Hepatocyte (in vitro differentiated cells): Measurements from ENCODE around the gene RASSF1. TPM values are rescaled to one million over a fixed set of nuclear protein-coding genes. Genes with fewer than 3 reads are reported as not detected.
A peak's percentile ranks its signal among the peaks of the same experiment; 100 is the strongest.

ENCODE experiments used
- DNase-seq: peaks from one replicate; pipeline ENCODE4 v3.0.0-alpha.2; 2016; ENCODE audit warnings: low spot score
- H2AFZ ChIP-seq: fragments of 200-600 bp; sonication (generic); 2 replicates; pipeline ENCODE4 v1.6.0; 2016; ENCODE audit warnings: antibody characterized with exemption, mild to moderate bottlenecking
- H3K27ac ChIP-seq: fragments of 200-600 bp; sonication (generic); 2 replicates; pipeline ENCODE4 v1.5.1; 2016; ENCODE audit warnings: mild to moderate bottlenecking
- H3K27me3 ChIP-seq: fragments of 200-600 bp; sonication (generic); 2 replicates; pipeline ENCODE4 v1.6.1; 2016
- H3K36me3 ChIP-seq: fragments of 200-600 bp; sonication (generic); replicated peaks from 2 replicates; pipeline ENCODE4 v1.5.1; 2016; ENCODE audit warnings: low read depth; ENCODE audit not compliant: insufficient read depth
- H3K4me1 ChIP-seq: fragments of 200-600 bp; sonication (generic); 2 replicates; pipeline ENCODE4 v1.5.1; 2016; ENCODE audit warnings: mild to moderate bottlenecking, moderate library complexity; ENCODE audit not compliant: insufficient read depth
- H3K4me2 ChIP-seq: fragments of 200-600 bp; sonication (generic); 2 replicates; pipeline ENCODE4 v1.6.0; 2016
- H3K4me3 ChIP-seq: fragments of 200-600 bp; sonication (generic); 2 replicates; pipeline ENCODE4 v1.5.1; 2016; ENCODE audit warnings: mild to moderate bottlenecking
- H3K79me2 ChIP-seq: fragments of 200-600 bp; sonication (generic); 2 replicates; pipeline ENCODE4 v1.6.0; 2017; ENCODE audit warnings: mild to moderate bottlenecking
- H3K9me2 ChIP-seq: fragments of 200-600 bp; sonication (generic); replicated peaks from 2 replicates; pipeline ENCODE4 v1.6.0; 2017; ENCODE audit warnings: mild to moderate bottlenecking; ENCODE audit not compliant: insufficient read depth
- H3K9me3 ChIP-seq: fragments of 200-600 bp; sonication (generic); 2 replicates; pipeline ENCODE4 v1.5.1; 2016; ENCODE audit warnings: low read depth, mild to moderate bottlenecking
- H4K20me1 ChIP-seq: fragments of 200-600 bp; sonication (generic); 2 replicates; pipeline ENCODE4 v1.6.0; 2016; ENCODE audit warnings: mild to moderate bottlenecking; ENCODE audit not compliant: insufficient read depth, poor library complexity, severe bottlenecking
- EZH2 ChIP-seq: fragments of 200-600 bp; sonication (generic); IDR thresholded peaks from 2 replicates; pipeline ENCODE4 v1.6.1; 2016; ENCODE audit warnings: antibody characterized with exemption, mild to moderate bottlenecking, borderline replicate concordance
- EZH2phosphoT487 ChIP-seq: fragments of 200-600 bp; sonication (generic); IDR thresholded peaks from one replicate; pipeline ENCODE4 v1.6.1; 2018; ENCODE audit warnings: antibody characterized with exemption, mild to moderate bottlenecking, low read depth, moderate library complexity; ENCODE audit not compliant: unreplicated experiment, severe bottlenecking
- WGBS: methylation state at CpG from one replicate; pipeline ENCODE4 v1.1.6; 2016; ENCODE audit warnings: low lambda C conversion rate; ENCODE audit errors: missing lambda C conversion rate; 5-methylcytosine and 5-hydroxymethylcytosine counted together
- polyA plus RNA-seq: library from polyadenylated mRNA; unstranded; fragments of >200 nt; fragmentation: Nextera tagmentation; extraction: Ambion mirVana; gene quantifications from 2 replicates; pipeline ENCODE4 v1.2.1, GENCODE V29; 2016
- total RNA-seq: library from RNA; depleted of rRNA; stranded (reverse); fragments of >200 nt; gene quantifications from 2 replicates; pipeline ENCODE4 v1.2.3, GENCODE V29; 2014
- TF ChIP-seq, protein P1 (sequence below): fragments of 200-600 bp; sonication (generic); IDR thresholded peaks from 2 replicates; pipeline ENCODE4 v1.5.1; 2016; ENCODE audit warnings: antibody characterized with exemption, mild to moderate bottlenecking; ENCODE audit not compliant: poor library complexity

Gene RASSF1
- total and polyA plus RNA-seq, 2 experiments from 2014 or later = 11.3 to 22.9 TPM

DNA sequence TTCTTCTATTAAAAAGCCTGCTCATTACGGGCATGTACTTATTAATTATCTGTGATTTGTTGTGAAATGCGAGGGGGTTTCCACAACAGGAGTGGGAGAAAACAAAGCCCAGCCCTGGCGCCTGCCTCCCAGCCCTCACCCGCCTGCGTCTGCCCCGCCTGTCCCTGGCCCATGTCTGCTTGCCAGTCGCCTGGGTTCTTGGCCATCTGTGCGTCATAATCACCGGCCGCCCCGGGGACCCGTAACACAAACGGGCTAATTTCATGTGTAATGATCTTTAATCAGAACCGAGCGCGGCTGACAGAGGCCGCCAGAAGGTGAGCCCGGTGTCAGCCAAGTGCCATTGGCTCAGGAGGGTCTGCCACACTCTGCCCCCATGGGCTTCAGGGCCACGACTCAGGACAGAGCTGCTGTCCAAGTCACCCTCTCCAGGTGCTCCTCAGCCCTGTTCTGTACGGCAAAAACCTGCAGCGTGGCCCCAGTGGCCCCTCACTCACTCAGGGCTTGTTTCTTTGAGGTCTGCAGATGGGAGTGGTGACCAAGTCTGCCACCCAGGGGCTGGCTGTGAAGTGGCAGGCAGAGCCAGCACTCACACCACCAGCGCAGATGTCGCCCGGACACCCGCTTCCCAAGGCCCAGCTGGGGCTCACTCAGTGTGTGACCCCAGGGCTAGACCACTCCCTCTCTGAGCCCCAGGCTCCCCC, 47.5 kb upstream of the RASSF1 start:
- Histone ChIP-seq H3K4me1 (no peaks in the 10 kb centered on the region), H2AFZ (no peak overlapping the region), H3K4me3 (no peak overlapping the region), H3K27me3 (no peaks in the 10 kb centered on the region), H3K36me3 (no peaks in the 10 kb centered on the region), H3K79me2 (no peaks in the 10 kb centered on the region), H3K27ac (no peak overlapping the region), H4K20me1 (no peaks in the 10 kb centered on the region), H3K9me3 (no peaks in the 10 kb centered on the region), H3K9me2 (no peaks in the 10 kb centered on the region), H3K4me2 (no peak overlapping the region)
- TF ChIP-seq EZH2 = no peak
- TF ChIP-seq, protein P1, sequence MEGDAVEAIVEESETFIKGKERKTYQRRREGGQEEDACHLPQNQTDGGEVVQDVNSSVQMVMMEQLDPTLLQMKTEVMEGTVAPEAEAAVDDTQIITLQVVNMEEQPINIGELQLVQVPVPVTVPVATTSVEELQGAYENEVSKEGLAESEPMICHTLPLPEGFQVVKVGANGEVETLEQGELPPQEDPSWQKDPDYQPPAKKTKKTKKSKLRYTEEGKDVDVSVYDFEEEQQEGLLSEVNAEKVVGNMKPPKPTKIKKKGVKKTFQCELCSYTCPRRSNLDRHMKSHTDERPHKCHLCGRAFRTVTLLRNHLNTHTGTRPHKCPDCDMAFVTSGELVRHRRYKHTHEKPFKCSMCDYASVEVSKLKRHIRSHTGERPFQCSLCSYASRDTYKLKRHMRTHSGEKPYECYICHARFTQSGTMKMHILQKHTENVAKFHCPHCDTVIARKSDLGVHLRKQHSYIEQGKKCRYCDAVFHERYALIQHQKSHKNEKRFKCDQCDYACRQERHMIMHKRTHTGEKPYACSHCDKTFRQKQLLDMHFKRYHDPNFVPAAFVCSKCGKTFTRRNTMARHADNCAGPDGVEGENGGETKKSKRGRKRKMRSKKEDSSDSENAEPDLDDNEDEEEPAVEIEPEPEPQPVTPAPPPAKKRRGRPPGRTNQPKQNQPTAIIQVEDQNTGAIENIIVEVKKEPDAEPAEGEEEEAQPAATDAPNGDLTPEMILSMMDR = peak; percentile 28
- peak; percentile 30 for DNase-seq
- WGBS = 80% methylated on average over 25 of the region's 25 CpGs

DNA sequence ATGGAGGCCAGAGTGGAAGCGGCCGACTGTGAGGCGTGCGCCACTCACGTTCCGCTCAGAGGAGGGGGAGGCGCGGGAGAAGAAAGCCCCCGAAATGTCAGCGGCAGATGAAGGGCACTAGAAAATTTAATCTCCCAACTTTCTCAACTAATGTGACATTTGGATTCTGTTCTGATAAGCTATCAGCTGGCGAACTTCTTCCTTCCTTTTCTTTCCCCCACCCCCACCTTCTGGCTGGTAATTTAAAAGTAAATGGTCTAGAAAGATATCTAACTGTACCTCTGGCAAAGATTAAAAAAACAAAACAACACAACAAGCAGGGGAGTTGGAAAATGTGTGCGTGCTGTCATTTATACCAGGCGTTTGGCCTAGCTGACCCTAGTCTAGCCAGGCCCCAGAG, 45.1 kb upstream of the RASSF1 start:
- Histone ChIP-seq H3K4me3 (no peak overlapping the region), H3K36me3 (no peaks in the 10 kb centered on the region), H3K79me2 (no peaks in the 10 kb centered on the region)

DNA sequence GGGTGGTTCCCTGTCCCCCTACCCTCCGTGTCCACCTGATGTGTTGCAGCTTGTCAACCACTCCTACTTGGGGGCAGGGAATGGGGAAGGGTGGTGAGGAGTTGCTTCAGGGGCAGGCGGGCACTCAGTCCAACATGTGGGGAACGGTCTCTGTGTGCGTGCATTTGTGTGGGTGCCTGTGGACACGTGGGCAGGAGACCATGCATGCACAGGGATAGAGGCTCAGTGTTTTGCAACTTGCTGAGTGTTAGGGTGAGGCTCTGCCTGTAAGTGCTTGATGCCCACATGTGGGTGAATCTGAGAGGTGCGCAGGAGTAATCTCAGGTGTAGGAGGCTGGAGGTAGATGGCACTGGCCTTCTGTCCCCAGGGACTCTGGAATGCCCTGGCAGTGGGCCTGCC, 43.1 kb upstream of the RASSF1 start:
- no peaks in the 10 kb centered on the region for H3K4me1 ChIP-seq
- no peaks in the 10 kb centered on the region for H3K79me2 ChIP-seq
- H4K20me1 ChIP-seq = no peaks in the 10 kb centered on the region
- no peaks in the 10 kb centered on the region for H3K9me2 ChIP-seq
- H3K27ac ChIP-seq = no peak overlapping the region
- H3K4me2 ChIP-seq = no peak overlapping the region
- no peaks in the 10 kb centered on the region for H3K27me3 ChIP-seq
- 88% methylated on average over 6 of the region's 6 CpGs for WGBS
- H3K4me3 ChIP-seq = no peak overlapping the region
- H3K36me3 ChIP-seq = no peaks in the 10 kb centered on the region
- TF ChIP-seq EZH2phosphoT487 (no peak), EZH2 (no peak)
- TF ChIP-seq, protein P1 = no peak
- no peak for DNase-seq
- H3K9me3 ChIP-seq = no peaks in the 10 kb centered on the region
- no peak overlapping the region for H2AFZ ChIP-seq

More for the DNA sequence above, 45.1 kb upstream of the RASSF1 start:
- Histone ChIP-seq H3K9me3 (no peaks in the 10 kb centered on the region), H3K27me3 (no peaks in the 10 kb centered on the region), H3K4me2 (no peak overlapping the region), H3K27ac (no peak overlapping the region), H4K20me1 (no peaks in the 10 kb centered on the region), H2AFZ (no peak overlapping the region), H3K9me2 (no peaks in the 10 kb centered on the region), H3K4me1 (no peaks in the 10 kb centered on the region)
- DNase-seq = no peak
- 90% methylated on average over 13 of the region's 13 CpGs for WGBS
- TF ChIP-seq EZH2 (no peak), EZH2phosphoT487 (no peak)
- TF ChIP-seq, protein P1 = no peak
